HK-2 (cell line): ENCODE results near the gene RDX.

Source experiments
- DNase-seq: peaks from one replicate; pipeline ENCODE4 v3.0.0-alpha.2; 2018; ENCODE audit not compliant: unreplicated experiment

Gene RDX

DNA sequence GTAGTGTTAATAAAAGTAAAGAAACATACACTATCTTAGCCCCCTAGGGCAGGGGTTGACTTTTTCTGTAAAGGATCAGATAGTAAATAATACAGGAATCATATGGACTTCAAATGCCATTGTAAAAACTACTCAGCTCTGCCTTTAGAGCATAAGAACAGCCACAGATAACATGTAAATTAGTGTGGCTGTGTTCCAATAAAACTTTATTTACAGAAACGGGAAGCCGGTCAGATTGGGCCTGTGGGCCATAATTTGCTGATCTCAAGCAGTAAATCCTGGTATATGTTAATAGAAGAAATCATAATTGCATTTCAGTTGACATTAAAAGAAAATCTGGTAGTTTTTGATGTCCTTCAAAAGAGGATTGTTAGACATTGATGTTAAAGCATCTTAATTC is 126.7 kb downstream of the RDX start:
- DNase-seq = no peak

DNA sequence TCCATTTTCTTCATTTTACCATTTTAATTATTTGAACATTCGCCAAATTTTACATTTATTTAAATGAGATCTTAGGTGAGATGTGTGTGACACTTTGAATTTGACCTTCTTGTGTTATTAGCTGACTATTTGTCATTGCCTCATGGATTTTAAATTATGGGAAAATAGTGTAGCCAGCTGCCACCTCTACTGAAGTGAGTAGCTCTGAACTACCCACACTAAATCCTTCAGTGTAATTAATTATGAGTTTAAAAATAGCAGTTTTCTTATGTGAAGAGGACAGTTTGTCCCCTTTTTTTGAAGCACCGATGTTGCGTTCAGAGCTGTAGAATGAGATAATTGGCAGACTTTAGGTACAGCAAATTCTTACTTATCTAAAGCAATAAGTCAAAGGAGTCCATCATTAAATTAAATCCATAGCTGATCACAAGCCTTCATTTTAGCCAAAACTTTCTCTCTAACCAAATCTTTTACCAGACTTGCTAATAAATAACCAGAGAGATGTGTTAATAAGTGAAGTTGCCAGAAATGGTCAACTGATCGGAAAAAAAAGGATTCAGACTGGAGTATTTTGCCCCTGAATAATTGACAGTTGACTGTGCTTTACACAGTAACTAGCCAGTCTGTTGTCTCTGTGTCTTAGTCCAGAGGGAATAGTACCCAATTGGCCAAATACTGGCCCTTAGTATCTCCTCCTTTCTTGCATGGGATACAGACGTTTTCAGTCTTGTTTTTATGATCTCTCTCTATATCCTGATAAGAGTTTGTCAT is 128.2 kb downstream of the RDX start:
- no peak for DNase-seq

DNA sequence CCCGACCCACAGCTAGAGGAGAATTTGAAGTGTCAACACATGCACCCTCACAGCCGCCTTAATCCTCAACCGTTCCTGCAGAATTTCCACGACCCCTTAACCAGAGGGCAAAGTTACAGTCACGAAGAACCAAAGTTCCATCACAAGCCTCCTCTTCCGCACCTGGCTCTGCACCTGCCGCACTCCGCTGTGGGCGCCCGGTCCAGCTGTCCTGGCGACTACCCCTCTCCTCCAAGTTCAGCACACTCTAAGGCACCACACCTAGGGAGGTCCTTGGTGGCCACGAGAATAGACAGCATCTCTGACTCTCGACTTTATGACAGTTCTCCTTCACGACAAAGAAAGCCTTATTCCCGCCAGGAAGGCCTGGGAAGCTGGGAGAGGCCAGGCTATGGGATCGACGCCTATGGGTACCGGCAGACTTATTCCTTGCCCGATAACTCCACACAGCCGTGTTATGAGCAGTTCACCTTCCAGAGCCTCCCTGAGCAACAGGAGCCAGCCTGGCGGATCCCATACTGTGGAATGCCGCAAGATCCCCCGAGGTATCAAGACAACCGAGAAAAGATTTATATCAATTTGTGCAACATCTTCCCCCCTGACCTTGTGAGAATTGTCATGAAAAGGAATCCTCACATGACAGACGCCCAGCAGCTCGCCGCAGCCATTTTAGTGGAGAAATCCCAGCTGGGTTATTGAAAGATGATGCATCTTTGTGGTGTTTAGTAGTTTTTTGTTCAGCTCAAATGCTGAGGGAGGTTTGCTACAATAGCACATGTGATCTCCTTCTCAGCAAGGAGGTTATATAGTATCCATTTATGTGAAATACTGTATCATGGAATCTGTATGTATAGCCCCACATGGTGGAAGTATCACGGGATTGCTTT is 131.1 kb downstream of the RDX start:
- DNase-seq = no peak

DNA sequence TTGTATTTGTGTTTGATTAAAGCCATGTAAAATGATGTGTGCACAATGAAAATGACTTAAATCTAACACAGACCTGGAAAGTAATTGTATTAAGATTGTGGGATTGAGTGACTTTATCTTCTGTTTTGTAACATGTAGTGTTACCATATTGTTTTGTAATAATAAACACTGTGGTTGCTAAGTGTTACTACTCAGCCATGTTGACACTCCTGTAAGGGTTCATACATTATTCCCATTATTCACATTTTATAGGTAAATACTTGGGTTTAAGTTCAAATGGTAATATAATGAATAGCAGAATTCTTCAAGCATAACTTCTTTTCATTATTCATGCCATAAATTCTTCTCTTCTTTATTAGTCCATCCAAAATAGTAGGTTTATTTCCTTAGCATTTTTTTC is 134.2 kb downstream of the RDX start:
- no peak for DNase-seq

DNA sequence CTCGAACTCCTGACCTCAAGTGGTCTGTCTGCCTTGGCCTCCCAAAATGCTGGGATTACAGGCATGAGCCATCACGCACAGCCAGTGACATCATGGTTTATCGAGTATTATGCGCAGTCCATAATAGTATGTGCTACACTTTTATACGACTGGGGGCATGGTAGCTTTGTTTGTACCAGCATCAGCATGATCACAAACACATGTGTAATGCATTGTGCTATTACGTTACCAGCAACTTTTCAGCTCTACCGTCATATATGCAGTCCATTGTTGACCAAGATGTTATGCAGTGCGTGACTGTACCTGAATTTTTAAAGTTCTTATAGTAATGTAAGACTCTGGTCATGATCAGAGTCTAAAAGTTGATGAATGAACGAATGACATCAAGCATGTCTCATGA is 135.4 kb downstream of the RDX start:
- DNase-seq = no peak

DNA sequence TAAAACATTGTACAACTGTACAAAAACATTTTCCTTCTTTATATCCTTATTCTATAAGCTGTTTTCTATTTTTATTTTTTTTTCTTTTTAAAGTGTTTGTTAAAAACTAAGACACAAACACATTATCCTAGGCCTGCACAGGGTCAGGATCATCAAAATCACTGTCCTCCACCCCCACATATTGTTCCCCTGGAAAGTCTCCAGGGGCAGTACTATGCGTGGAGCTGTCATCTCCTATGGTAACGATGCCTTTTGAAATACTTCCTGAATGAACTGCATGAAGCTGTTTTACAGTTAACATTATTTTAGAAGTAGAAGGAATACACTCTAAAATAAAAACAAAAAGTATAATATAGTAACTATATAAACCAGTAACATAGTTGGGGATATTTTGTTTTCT is 136.0 kb downstream of the RDX start:
- no peak for DNase-seq

DNA sequence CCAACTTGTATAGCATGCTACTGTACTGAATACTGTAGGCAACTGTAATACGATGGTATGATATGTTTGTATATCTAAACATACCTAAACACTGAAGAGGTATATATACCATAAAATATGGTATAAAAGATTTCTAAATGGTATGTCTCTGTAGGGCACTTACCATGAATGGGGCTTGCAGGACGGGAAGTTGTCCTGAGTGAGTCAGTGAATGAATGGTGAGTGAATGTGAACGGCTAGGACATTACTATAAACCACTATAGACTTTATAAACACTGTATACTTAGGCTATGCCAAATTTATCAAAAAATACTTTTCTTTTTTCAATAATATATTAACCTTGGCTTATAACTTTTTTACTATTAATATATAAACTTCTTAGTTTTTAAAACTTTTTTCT is 136.4 kb downstream of the RDX start:
- DNase-seq = no peak

DNA sequence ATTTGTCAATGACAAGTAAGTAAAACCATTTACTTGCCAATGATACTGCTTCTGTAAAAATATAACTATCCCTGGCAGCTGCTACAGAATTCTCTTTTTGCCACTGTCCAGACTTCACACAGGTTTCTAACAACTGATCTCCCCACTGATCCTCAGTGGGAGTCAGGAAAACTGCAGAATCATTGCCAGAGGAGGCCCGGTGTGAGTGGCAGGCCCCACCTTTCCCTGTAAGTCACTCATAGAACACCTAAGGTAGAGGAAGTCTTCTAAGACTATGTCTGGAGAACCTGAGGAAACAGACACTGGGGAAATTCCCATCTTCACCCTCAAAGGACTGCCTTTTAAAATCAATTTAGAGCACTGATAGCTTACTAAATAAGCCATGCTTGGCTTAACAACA is 136.9 kb downstream of the RDX start:
- no peak for DNase-seq

DNA sequence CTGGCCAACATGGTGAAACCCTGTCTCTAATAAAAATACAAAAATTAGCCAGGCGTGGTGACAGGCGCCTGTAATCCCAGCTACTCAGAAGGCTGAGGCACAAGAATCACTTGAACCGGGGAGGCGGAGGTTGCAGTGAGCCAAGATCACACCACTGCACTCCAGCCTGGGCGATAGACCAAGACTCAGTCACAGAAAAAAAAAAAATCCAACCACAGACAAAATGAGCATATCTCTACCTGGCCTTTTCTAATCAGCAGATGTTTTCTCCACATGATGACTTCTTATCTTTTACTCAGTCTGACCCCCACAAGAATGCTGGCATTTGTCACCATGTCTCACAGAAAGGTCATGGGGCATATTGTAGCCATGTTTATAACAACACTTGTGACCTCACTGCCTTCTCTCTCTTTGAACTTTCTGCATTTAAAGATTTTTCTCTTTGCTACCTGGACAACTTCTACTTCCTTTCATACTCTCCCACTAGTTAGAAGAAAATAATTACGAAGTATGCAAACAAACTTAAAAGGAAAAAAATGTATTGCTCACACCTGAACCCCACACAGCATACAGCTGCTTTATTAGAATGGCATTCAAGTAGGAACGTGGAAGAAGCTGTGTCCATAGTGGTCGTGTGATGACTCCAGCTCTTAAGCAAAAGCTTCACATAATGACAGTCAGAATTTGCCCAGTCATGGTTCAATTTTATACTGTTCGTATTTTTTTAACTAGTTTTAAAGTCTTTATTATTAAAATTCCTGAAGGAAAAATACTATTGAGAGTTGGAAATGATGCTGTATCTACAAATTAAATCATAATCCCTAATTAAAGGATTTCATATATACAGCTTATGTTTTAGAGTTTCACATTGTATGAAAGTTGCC is 137.9 kb downstream of the RDX start:
- DNase-seq = no peak

DNA sequence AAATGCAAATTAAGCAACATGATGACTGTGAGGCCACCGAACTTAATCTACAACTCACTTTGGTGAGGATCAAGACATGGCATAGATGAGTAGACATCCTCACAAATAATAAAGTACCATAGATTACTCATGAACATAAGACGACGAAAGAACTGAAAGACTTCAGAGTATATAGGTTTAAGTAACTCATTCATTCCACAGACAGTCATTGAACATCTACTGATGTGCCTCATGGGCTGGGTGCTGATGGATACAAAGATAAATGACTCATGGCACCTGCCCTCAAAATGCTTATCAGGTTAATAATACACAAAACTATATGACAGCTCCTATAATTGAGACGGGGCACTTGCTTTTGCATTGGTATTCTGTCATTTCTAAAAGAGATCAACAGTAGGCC is 139.9 kb downstream of the RDX start:
- no peak for DNase-seq

DNA sequence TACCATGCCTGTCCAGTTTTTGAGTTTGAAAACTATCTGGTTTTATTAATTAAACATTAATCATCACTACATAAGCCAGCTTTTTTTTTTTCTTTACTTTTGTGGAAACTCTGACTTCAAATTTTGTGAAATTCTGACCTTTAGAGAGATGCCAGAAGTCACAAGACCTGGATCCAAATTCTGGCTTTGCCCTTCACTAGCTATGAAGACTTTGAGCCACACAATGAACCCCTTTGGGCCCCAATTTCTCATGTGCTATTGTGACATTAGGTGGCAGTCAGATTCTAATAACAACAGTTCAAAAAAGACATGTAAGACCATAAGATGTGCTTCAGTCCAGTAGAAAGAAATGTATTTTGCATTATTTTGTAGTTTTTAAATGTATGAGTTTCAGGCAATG is 142.9 kb downstream of the RDX start:
- DNase-seq = no peak

DNA sequence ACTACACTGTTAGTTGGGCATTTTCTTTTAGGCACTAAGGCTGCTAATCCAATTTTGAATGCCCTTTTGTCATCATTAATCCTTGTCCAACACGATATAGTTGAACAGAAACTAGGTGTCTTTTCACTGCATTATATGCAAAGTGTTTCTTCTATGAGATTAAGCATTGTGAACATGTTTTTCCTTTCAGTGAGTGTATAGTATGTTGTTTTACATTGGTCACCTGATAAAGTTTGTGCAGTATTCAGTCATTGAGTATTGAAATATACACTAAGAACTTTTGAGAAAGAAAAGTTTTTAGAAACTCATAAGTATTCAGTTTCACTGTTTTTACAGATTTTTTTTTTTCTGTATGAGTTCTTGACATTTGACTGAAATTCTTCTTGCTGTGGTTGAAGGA is 144.2 kb downstream of the RDX start:
- no peak for DNase-seq

DNA sequence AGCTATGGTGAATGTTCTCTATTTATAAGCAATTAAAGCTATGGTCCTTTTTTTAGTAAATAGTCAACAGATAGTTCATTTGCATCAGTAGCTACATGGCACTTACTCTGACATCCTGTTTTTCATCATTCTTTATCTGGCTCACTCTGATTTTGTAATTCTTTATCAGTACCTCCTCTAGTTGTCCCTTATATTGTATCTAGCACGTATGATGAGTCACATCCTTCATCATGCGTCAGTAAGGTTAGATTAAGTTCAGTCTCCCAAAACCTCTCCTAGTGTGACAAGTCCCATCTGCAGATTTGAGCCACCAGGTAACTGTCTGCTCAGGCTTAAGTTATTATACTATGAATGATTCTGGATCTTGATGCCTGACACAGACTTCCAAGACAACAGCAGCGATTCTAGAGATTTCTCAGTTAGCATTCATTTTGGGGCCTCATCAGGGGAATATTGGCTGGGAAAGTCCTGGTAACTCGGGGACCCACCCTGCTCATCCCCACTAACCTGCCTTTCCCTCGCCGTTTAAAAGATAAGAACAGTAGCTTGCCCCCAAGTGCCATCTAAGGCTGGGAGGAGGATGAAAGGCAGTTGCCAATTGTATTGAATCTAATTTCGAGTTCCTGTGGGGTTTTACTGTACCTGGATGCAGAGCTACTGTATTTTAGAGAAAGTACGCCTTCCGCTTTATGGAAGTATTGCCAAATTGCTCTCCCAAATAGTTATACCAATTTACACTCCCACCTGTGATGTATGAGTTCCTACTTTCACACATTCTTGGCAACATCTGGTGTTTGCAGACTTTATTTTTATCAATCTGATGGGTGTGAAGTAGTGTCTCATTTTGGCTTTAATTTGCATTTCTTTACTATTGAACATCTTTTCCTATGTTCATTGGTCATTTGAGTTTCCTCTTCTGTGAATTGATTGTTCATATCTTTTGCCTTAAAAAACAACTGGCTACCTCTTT is 147.4 kb downstream of the RDX start:
- DNase-seq = no peak

DNA sequence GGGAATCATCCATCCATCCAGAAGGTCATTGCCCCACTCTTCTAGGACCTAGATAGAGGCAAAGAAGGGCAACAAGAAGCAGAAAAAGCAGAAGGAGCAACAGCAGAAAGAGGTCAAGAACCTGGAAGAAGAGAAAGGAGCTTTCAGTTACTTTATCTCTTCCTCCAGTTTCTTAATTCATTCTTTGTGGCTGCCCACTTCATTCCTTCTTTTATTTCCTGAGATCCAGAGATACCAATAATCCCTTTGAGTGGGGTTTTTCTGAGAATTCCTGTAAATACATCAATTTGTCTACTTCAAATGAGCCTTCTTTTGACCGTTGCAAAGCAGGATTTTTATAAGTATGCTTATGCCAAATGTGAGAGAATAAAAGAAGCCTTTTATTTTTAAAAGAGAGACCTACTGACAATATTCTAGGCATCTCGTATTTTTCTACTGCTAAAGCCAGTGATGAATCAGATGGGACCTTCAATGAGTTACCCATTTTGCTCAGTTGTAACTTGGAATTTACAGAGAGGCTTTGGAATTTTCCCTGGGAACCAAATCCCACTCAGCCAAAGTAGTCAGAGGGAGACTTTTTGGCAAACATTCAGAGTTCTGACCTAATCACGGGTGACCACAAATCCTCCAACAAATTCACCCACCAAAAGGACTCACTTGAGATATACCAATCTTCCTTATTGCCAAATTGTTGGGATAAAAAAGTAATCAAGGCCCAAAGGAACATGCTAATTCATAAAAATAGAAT is 148.3 kb downstream of the RDX start:
- no peak for DNase-seq

DNA sequence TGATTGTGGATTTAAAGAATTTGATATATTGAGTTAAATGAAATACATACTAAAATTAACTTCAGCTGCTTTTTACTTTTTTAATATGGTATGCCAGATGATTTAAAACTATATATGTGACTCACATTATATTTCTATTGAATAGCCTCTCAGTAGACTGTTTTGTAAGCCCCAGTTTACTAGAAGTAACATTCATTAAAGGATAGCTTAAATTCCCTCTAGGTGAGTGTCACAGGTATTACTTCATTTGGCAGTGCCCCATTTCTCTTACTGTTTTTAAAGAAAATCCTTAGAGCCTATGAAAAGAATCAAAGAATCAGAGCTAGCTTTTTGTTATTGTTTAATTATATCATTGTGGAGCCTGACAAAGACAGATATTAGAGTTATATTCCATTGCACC is 154.6 kb downstream of the RDX start:
- DNase-seq = no peak

DNA sequence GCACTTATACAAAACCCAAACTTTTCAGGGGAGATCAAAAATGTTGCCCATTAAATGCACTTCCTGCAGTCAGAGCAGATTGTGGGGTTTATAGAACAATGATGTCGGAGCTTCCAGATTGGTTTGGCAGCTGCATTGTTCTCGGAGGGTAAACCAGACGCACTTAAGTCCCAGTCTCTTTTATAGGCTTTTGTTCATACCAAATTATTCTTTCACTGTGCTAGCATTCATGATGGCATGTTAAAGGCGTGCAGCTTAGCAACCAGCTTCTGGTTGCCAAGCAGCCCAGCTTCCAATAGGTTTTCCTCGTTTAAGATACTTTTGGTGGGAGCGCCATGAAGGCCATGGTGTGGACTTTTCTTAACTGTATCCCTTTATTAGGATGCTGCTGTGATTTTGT is 162.3 kb downstream of the RDX start:
- DNase-seq = no peak

DNA sequence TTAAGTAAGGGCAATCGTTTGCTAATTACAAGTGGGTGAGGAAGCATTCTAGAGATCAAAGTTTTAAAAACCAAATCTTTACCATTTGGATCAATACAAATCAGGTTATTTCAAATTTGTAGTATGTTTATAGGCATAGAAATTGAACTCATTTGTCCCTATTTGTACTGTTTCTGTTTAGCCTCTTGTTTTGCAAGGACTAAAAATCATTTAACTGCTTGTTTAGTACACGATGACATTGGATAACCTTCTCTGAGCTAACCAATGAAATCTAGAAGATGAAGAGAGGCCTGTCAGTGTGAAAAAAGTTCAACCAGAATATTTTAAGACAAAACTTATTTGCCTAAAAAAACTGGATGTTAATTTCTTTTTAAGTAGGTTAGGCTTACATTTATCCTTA is 163.3 kb downstream of the RDX start:
- no peak for DNase-seq

DNA sequence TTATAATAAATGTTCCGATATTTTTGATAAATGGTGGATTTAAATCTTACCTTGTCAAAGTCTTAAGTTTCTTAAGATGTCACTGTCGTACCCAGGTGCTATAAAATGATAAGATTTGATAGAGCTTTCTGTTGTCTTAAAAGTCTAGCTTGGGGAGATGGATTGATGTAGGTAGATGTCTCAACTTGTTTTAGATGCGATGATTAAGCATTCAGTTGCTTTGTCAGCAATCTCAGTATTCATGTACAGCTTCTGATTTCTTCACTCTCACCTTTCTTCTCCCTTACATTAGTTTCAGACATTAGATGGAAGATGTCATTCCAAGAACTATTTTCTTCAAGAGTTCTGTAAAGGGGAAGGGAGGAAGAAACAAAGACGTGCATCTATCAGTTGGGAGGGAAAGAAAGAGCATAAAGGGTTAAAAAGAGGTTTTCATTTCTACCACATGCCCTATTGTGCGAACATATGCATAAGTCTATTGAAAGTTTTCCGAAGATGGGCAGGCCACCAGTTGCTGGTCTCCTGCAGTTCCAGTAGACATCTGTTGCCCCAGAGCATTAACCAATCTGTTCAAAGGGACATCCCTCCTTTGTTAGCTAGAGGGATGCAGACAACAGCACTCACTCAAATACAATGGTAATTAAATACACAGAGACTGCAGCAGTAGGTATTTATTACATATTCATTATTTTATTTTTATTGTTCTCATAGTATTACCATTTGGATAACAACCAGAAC is 164.9 kb downstream of the RDX start:
- no peak for DNase-seq

DNA sequence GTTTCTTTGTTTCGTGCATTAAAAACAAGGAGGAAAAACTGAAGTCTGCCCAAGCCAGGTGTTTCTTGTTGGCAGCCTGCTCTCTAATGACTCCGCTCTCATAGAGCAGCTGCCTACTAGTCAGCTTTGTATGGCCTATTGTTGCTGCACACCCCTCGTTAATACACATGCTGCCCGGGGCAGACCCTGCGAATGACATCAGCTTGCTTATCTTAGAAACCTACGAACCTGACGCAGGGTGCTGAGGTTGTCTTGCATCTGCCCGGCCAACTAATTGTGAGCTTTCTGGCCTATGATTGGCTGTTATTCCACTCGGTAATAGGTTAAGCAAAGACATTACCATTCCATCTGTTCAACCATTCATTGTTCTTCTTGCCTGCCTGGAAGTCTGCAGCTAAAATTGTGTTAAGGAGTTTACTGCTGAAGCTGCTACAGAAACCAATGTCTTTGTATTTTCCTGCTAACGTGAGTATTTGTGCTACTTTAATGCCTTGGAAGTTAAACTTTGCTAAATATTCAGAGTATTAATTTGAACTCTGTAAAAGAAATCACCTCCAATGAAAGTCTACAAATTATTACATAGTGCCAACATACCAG is 165.7 kb downstream of the RDX start:
- DNase-seq = no peak
